ENCODE measurements around the gene KIAA0319L. TPM values are rescaled to one million over a fixed set of nuclear protein-coding genes. Genes with fewer than 3 reads are reported as not detected.

The KIAA0319L gene
- total and polyA plus RNA-seq, 8 donors: 13.1 to 146 (median 39.1) TPM

GRCh38 chr1:35573198-35574124 is 16.3 kb upstream of the KIAA0319L start, which contains the start of gene TFAP2E:
TSS of gene TFAP2E (plus strand) at chr1:35573314. CDS start at chr1:35573578, 264 bp downstream.
- Histone ChIP-seq H3K9me3 (no peaks in the 10 kb centered on the region), H3K27me3 (peaks cover 0 to 93% (median 37%) of the 10 kb centered on the region in 3 donors), H3K4me1 (peaks cover 28 to 53% (median 42%) of the 10 kb centered on the region in 4 donors), H3K36me3 (no peaks in the 10 kb centered on the region), H3K4me3 (peak within 1 kb of the TSS; percentile 48 to 63 (median 50)), H3K27ac (peak within 1 kb of the TSS in 1 of 5 donors; percentile 13)
- intact Hi-C loops (cut with DNase I; ENCODE audit: low total_unique reads): loop anchor here (5.0 to 10.0 kb wide), 2 partner anchors 154 to 201 kb away; no protein-coding TSS in a partner anchor
- peak; percentile 71 to 80 for DNase-seq
- 1 to 22% (median 7%) methylated on average over 54 to 95 of the region's 95 CpGs for WGBS, 5 donors
- TF ChIP-seq CTCF (IDR thresholded peaks at IDR 0.05) (no peak), POLR2A (IDR thresholded peaks at IDR 0.05) (peak in 1 of 4 donors; percentile 28), EP300 (IDR thresholded peaks at IDR 0.05) (no peak), POLR2AphosphoS5 (IDR thresholded peaks at IDR 0.05) (peak in 1 of 3 donors; percentile 42)

DNA sequence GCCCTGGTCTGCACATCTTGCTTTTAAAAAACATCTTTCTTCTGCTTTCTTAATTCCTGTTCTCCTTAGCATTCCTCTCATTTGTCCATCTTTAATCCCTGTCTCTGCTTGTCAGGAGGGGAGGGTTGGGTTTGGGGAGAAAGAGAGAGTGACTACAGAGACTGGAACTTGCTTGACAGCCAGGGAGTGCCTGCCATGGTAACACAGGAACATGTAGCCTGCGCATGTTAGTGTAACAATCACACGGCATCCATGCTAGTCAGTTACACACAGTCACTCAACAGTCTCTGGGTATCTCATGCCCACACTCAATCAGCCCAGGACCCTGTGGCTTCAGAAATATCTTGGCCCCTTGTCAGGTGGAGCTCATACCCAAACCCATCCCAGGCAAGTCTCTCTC is 15.1 kb upstream of the KIAA0319L start:
- Histone ChIP-seq H3K4me3 (no peak overlapping the region), H3K27me3 (peaks cover 0 to 82% (median 35%) of the 10 kb centered on the region in 3 donors), H3K36me3 (peaks cover 0 to under 1% (median under 1%) of the 10 kb centered on the region in 4 donors), H3K4me1 (peaks cover 17 to 42% (median 32%) of the 10 kb centered on the region in 4 donors), H3K27ac (no peak overlapping the region), H3K9me3 (no peaks in the 10 kb centered on the region)
- DNase-seq: no peak
- intact Hi-C loops (cut with DNase I; ENCODE audit: low total_unique reads): loop anchor here (5.0 to 10.0 kb wide), 2 partner anchors 155 to 203 kb away; no protein-coding TSS in a partner anchor
- TF ChIP-seq POLR2A (IDR thresholded peaks at IDR 0.05): no peak
- TF ChIP-seq EP300 (IDR thresholded peaks at IDR 0.05): no peak
- no peak for TF ChIP-seq POLR2AphosphoS5 (IDR thresholded peaks at IDR 0.05)
- TF ChIP-seq CTCF (IDR thresholded peaks at IDR 0.05): no peak
- 82 to 100% (median 90%) methylated on average over 2 of the region's 2 CpGs for WGBS, 5 donors

DNA sequence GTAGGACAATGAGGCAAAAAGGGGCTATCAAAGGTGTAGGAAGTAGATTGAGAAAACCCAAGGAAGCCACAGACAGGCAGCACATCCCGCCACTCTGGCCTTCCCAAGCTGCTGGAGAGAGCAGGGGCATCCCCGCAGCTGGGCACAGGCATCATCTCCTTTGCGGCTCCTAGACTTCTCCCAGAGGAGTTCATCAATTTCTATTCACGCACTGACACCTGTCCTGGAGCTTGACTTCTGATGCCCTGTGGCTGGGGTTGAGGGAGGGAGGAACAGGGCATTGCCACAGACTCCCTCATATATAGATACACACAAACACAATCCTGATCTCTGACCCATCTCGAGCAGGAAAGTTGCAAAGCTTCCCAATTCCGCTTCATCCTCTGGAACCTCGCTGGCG is 14.1 kb upstream of the KIAA0319L start:
- Histone ChIP-seq H3K4me3 (no peak overlapping the region), H3K9me3 (no peaks in the 10 kb centered on the region), H3K27ac (no peak overlapping the region), H3K27me3 (peaks cover 0 to 71% (median 26%) of the 10 kb centered on the region in 3 donors), H3K4me1 (peaks cover 10 to 33% (median 24%) of the 10 kb centered on the region in 4 donors), H3K36me3 (peaks cover 0 to 11% (median 8%) of the 10 kb centered on the region in 4 donors)
- WGBS, 5 donors: 85 to 96% (median 92%) methylated on average over 8 of the region's 8 CpGs
- intact Hi-C loops (cut with DNase I; ENCODE audit: low total_unique reads): loop anchor here (5.0 to 10.0 kb wide), 2 partner anchors 156 to 204 kb away; no protein-coding TSS in a partner anchor
- no peak for DNase-seq
- TF ChIP-seq POLR2AphosphoS5 (IDR thresholded peaks at IDR 0.05) (no peak), EP300 (IDR thresholded peaks at IDR 0.05) (no peak), CTCF (IDR thresholded peaks at IDR 0.05) (no peak), POLR2A (IDR thresholded peaks at IDR 0.05) (no peak)

- WGBS, 5 donors: 82 to 92% (median 86%) methylated on average over 10 of the region's 10 CpGs
- intact Hi-C loops (cut with DNase I; ENCODE audit: low total_unique reads): loop anchor here (5.0 to 10.0 kb wide), 2 partner anchors 157 to 204 kb away; no protein-coding TSS in a partner anchor
- no peak for DNase-seq
- peaks cover 4 to 17% (median 14%) of the 10 kb centered on the region in 4 donors for H3K36me3 ChIP-seq
- H3K9me3 ChIP-seq: no peaks in the 10 kb centered on the region
- peaks cover 0 to 65% (median 25%) of the 10 kb centered on the region in 3 donors for H3K27me3 ChIP-seq
- no peak overlapping the region for H3K27ac ChIP-seq
- no peak overlapping the region for H3K4me3 ChIP-seq
- peaks cover 10 to 31% (median 22%) of the 10 kb centered on the region in 4 donors for H3K4me1 ChIP-seq
- no peak for TF ChIP-seq EP300 (IDR thresholded peaks at IDR 0.05)
- TF ChIP-seq POLR2AphosphoS5 (IDR thresholded peaks at IDR 0.05): no peak
- no peak for TF ChIP-seq POLR2A (IDR thresholded peaks at IDR 0.05)
- no peak for TF ChIP-seq CTCF (IDR thresholded peaks at IDR 0.05)
Observed at GRCh38 chr1:35570589-35571137, 13.5 kb upstream of the KIAA0319L start.

All from stomach (tissue), 9 donors.